ENCODE results near the gene TAGAP.

Gene TAGAP

GRCh38 chr6:159071843-159072769 lies 27.3 kb upstream of the TAGAP start:
- DNase-seq (ENCODE audit: low spot score): no peak

- DNase-seq (ENCODE audit: low spot score): no peak
Observed at GRCh38 chr6:159068904-159069578, 24.2 kb upstream of the TAGAP start.

- no peak for DNase-seq (ENCODE audit: low spot score)
Observed at GRCh38 chr6:159067334-159067733, 22.5 kb upstream of the TAGAP start.

GRCh38 chr6:159066483-159066882 lies 21.7 kb upstream of the TAGAP start:
- no peak for DNase-seq (ENCODE audit: low spot score)

GRCh38 chr6:159065759-159066329 lies 21.1 kb upstream of the TAGAP start:
- no peak for DNase-seq (ENCODE audit: low spot score)

GRCh38 chr6:159065091-159065490 lies 20.3 kb upstream of the TAGAP start:
- no peak for DNase-seq (ENCODE audit: low spot score)

- DNase-seq (ENCODE audit: low spot score): no peak
Observed at GRCh38 chr6:159064477-159064876, 19.7 kb upstream of the TAGAP start.

- no peak for DNase-seq (ENCODE audit: low spot score)
Observed at GRCh38 chr6:159063549-159063948, 18.8 kb upstream of the TAGAP start.

- DNase-seq (ENCODE audit: low spot score): no peak
Observed at GRCh38 chr6:159062976-159063375, 18.2 kb upstream of the TAGAP start.

GRCh38 chr6:159062564-159062945 lies 17.8 kb upstream of the TAGAP start:
- DNase-seq (ENCODE audit: low spot score): no peak

GRCh38 chr6:159061805-159062563 lies 17.2 kb upstream of the TAGAP start:
- DNase-seq (ENCODE audit: low spot score): no peak

- DNase-seq (ENCODE audit: low spot score): no peak
Observed at GRCh38 chr6:159061146-159061545, 16.4 kb upstream of the TAGAP start.

GRCh38 chr6:159059885-159060506 lies 15.2 kb upstream of the TAGAP start:
- DNase-seq (ENCODE audit: low spot score): no peak

- DNase-seq (ENCODE audit: low spot score): no peak
Observed at GRCh38 chr6:159059141-159059540, 14.3 kb upstream of the TAGAP start.

GRCh38 chr6:159056899-159057298 lies 12.1 kb upstream of the TAGAP start:
- no peak for DNase-seq (ENCODE audit: low spot score)

GRCh38 chr6:159056432-159056831 lies 11.6 kb upstream of the TAGAP start:
- no peak for DNase-seq (ENCODE audit: low spot score)

- DNase-seq (ENCODE audit: low spot score): no peak
Observed at GRCh38 chr6:159056003-159056402, 11.2 kb upstream of the TAGAP start.

- DNase-seq (ENCODE audit: low spot score): no peak
Observed at GRCh38 chr6:159053781-159054398, 9.1 kb upstream of the TAGAP start.

- DNase-seq (ENCODE audit: low spot score): no peak
Observed at GRCh38 chr6:159052720-159053119, 7.9 kb upstream of the TAGAP start.

- DNase-seq (ENCODE audit: low spot score): no peak
Observed at GRCh38 chr6:159047891-159048685, 3.3 kb upstream of the TAGAP start.

GRCh38 chr6:159045801-159046200 lies 1.0 kb upstream of the TAGAP start:
- DNase-seq (ENCODE audit: low spot score): no peak
